Stimulated activated CD4-positive, alpha-beta T cell treated with anti-CD3 and anti-CD28 coated beads, Interleukin-4, amount 100 ng/mL, for 1 hour (primary cell): ENCODE measurements around the gene POLR2J2.
A peak's percentile ranks its signal among the peaks of the same experiment; 100 is the strongest.
"Not testable (repeated sequence)": the region's sequence is repeated elsewhere in the genome, so short reads cannot be mapped to it uniquely, and the experiment has no call there.

Source experiments
- DNase-seq: peaks from one replicate; pipeline ENCODE4 v3.0.0-alpha.2; 2020

The POLR2J2 gene

DNA sequence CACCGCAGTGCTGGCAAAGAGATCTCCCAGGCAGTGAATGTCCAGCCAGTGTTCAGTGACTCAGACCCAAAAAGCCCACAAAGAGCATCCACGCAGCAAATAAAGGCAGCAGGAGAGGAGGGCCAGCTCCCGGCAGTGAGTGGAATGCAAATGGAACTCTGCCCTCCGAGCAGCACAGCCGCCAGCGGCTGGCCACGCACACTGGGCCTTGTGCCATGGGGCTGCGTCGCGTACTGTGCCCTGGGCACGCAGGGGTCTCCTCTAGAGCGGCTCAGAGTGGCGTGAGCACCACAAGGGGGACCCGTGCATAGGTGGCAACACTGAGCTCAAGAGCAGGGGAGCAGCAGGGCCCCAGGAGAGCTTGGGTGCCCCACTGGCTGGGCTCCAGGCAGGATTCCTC lies 3.9 kb downstream of the POLR2J2 start:
- not testable (repeated sequence) for DNase-seq

- DNase-seq = not testable (repeated sequence)
Measured at GRCh38 chr7:102666850-102667249, 4.6 kb downstream of the POLR2J2 start.

DNA sequence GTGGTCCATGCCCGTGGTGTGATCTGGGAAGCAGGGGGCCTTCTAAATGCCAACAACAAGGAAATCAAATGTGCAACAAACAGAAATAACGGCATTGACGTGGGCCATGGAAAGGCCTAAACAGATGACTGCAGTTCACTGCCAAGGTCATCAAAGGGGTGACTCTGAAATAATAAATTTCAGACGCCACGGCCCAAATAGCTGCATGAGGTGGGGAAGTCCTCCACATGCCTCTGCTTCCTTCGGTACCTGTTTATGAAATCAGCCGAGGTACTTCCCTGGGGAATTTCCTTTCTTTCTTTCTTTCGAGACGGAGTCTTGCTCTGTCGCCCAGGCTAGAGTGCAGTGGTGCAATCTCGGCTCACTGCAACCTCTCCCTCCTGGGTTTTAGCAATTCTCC lies 6.7 kb downstream of the POLR2J2 start:
- DNase-seq = not testable (repeated sequence)

GRCh38 chr7:102649924-102650323 lies 21.5 kb downstream of the POLR2J2 start, which contains the start of gene SPDYE2B:
Gene SPDYE2B, plus strand, starts transcription at chr7:102650319. Its CDS starts 2,030 bp downstream, at chr7:102652349.
- DNase-seq = not testable (repeated sequence)

DNA sequence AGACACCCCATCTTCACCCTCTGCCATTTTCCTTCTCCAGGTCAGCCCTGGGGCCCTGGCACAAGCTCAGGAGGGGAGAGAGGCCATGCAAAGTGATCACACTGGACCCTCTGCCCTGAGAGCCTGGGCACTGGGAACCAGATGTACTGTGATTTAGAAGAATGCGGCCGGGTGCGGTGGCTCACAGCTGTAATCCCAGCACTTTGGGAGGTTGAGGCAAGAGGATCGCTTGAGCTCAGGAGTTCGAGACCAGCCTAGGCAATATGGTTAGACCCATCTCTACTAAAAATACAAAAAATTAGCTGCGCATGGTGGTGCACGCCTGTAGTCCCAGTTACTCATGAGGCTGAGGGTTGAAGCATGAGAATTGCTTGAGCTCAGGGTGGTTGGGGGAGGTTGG lies 23.6 kb downstream of the POLR2J2 start:
- DNase-seq = not testable (repeated sequence)

- not testable (repeated sequence) for DNase-seq
Measured at GRCh38 chr7:102643404-102643803, 28.1 kb downstream of the POLR2J2 start.

- DNase-seq = not testable (repeated sequence)
Measured at GRCh38 chr7:102642691-102643090, 28.8 kb downstream of the POLR2J2 start, which contains the start of gene UPK3BL1. Gene UPK3BL1, minus strand, starts transcription at chr7:102642791. Its CDS starts 50 bp downstream, at chr7:102642741.

GRCh38 chr7:102638848-102639247 lies 32.6 kb downstream of the POLR2J2 start:
- DNase-seq = not testable (repeated sequence)

DNA sequence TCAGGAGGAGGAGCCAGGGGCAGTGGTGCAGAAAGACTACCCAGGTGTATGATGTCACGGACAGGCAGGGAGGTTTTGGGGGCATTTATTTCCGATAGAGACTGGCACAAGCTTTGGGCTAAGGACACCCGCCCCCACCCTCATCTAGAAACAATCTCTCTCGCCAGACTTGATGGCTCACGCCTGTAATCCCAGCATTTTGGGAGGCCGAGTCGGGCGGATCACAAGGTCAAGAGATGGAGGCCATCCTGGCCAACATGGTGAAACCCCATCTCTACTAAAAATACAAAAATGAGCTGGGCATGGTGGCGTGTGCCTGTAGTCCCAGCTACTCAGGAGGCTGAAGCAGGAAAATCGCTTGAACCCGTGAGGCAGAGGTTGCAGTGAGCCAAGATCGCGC lies 34.5 kb downstream of the POLR2J2 start:
- DNase-seq = not testable (repeated sequence)

- DNase-seq = not testable (repeated sequence)
Measured at GRCh38 chr7:102635354-102635753, 36.1 kb downstream of the POLR2J2 start.

DNA sequence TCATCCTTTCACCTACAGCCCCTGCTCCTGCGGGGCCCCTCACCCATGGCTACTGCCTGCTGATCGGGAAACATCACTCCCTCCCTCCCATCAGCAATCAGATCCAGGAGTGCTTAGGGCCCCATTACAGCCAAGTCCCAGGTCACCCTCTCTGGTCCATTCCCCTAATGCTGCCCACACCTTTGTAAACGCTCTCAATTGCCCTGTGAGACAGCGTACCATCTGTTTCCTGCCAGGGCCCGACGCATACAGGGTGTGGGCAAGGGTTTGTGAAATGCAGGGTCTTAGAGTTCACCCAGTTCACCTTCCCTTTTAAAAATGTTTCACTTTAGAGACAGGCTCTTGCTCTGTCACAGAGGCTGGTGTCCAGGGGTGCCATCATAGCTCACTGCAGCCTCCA lies 37.2 kb downstream of the POLR2J2 start:
- DNase-seq = not testable (repeated sequence)

DNA sequence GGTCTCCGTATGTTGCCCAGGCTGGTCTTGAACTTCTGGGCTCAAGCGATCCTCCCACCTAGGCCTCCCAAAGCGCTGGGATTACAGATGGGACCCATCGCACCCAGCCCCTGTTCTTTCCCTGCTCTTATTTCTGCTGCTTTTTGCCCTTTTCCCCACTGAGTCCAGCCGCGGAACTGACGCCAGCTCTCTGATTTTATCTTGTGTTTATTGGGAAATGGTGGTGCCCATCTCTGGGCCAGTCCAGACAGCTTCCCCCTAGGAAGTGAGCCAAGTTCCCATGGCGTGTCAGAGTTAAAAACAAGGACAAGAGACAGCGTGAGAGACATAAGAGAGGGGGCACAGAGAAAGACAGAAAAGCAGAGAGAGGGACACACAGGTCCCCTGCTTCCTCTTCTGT lies 40.8 kb downstream of the POLR2J2 start:
- DNase-seq = not testable (repeated sequence)

DNA sequence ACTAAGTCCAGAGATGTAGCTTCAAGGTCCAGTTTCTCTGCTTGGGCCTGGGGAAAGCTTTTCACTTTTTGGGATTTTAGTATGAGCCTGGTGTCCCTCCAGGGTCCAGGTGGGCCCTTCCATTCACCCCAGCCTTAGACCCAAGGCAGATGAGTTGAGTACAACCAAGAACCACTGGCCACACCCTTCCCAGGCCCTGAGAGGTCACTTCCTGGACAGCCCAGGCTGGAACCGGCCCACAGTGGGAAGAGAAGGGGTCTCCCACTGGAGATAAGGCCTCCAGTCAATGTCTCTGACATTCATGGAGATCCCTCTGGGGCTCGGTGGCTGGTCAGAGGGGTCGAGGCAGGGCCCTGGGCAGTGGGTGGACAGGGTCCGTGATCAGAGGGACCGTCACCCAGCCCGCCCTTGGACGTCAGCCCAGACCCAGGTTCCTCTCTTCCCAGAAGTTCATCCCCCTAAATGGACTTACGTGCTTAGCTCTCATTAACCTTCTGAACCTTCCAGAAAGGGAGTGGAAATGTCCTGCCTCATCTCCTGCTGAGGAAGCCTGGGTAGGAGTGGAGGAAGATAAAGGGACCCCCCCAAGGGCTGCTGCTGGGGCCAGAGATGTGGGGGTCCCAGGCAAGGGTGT lies 44.1 kb downstream of the POLR2J2 start:
- DNase-seq = not testable (repeated sequence)

DNA sequence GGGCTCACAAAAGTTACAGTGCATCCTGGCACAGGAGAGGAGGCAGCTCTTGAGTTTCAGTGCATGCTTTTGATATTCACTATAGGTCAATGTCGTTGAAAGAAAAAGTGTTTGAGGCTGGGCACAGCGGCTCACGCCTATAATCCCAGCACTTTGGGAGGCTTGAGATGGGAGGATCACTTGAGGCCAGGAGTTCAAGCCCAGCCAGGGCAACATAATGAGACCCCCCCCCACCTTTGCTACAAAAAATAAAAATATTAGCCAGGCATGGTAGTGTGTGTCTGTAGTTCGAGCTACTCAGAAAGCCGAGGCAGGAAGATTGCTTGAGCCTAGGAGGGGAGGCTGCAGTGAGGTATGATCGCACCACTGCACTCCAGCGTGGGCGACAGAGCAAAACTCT lies 53.3 kb downstream of the POLR2J2 start:
- DNase-seq = not testable (repeated sequence)

GRCh38 chr7:102616507-102617125 lies 54.8 kb downstream of the POLR2J2 start, which contains the start of gene RASA4:
Gene RASA4, minus strand, starts transcription at chr7:102616756. Its CDS starts 67 bp downstream, at chr7:102616689.
- peak; percentile 43 for DNase-seq
